MM.1S (cell line): ENCODE measurements around the gene ATE1.

Source experiments
- CTCF ChIP-seq: fragments of 300-600 bp; sonication (generic); IDR thresholded peaks from 2 replicates; pipeline ENCODE4 v1.5.1; 2016; ENCODE audit warnings: antibody characterized with exemption, low read length, mixed read lengths
- EZH2 ChIP-seq: fragments of 300-600 bp; sonication (generic); optimal IDR thresholded peaks from 2 replicates; pipeline ENCODE3; 2017; ENCODE audit warnings: low read depth, mild to moderate bottlenecking, antibody characterized with exemption, low read length, mixed read lengths
- EZH2phosphoT487 ChIP-seq: fragments of 300-600 bp; sonication (generic); IDR thresholded peaks from 2 replicates; pipeline ENCODE4 v1.6.1; 2018; ENCODE audit warnings: antibody characterized with exemption, low read length

GRCh38 chr10:121797490-121797889 is 130.3 kb downstream of the ATE1 start:
- no peak for TF ChIP-seq CTCF
- TF ChIP-seq EZH2, result no peak
- no peak for TF ChIP-seq EZH2phosphoT487
